Endometrial microvascular endothelial cells (primary cell): ENCODE results near the gene ACTR3. TPM values are rescaled to one million over a fixed set of nuclear protein-coding genes. Genes with fewer than 3 reads are reported as not detected.

Experiments used
- in situ Hi-C: cut with HindIII; loops from 2 replicates; pipeline ENCODE4 v1.10.0; 2017; ENCODE audit warnings: low sequenced_read_pairs, low pct_unique_long_range_greater_than_20kb; ENCODE audit errors: inconsistent ontology term
- total RNA-seq: library from RNA; depleted of rRNA; stranded (reverse); fragments of >200 nt; gene quantifications from one replicate; pipeline ENCODE4 v1.2.3, GENCODE V29; 2015; ENCODE audit errors: inconsistent ontology term

The ACTR3 gene
- total RNA-seq, 1 donor from 2014 or later = 468 TPM

DNA sequence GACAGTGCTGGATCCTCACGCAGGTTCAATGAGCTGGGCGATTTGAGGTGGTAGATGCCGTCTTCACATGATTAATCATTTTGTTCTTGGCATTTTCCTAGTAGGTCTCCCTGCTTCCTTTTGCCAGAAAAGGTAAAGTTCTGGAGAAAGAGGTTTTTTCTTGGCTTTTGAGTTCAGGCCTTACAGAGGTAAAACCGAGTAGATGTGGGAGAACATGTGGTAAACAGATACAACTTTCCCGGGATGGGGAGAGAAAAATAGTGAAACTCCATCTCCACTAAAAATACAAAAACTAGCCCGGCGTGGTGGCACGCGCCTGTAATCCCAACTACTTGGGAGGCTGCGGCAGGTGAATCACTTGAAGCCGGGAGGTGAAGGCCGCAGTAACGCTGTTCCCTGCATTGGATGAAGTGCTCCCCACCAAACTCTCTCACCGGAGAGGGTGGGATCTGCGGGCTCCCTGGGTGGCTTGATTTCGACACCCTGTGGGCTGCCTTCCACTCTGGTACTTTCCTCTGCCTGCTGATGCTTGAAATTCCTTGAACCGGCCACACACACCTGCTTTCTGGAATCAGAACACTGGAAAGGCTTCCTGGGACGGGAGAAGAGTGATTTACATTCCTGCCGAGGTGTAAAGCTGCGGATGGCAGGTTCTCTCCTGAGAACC lies 88.8 kb downstream of the ACTR3 start:
- in situ Hi-C loops = no loop called here

DNA sequence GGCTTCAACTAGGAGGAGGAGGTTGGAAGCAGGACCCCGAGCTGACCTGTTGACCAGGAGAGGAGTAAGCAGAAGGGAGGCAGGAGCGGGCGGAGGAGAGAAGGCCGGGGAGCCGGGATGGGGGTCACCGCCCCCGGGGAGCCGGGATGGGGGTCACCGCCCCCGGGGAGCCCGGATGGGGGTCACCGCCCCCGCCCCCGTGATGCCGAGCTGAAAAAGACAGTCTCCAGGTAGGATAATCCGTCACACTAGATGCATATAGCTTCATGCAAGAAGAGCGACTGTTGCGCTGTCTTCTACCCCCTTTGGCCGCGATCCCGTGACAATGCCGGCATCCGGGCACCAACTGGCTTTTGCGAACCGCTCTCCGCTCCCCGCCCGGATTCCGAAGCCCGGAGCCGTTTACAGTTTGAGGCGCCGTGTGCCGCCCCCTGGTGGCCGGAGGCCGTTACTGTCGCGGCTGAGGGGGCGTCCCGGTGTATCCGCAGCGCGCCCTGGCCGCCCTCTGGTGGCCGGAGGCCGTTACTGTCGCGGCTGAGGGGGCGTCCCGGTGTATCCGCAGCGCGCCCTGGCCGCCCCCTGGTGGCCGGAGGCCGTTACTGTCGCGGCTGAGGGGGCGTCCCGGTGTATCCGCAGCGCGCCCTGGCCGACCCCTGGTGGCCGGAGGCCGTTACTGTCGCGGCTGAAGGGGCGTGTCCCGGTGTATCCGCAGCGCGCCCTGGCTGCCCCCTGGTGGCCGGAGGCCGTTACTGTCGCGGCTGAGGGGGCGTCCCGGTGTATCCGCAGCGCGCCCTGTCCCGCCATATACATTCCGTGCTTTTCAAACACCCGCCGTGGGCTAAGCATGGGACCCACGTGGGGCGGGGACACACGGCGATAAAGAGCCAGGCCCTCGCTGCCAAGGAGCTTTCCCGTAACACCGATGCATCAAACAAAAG lies 89.6 kb downstream of the ACTR3 start:
- in situ Hi-C loops = no loop called here

DNA sequence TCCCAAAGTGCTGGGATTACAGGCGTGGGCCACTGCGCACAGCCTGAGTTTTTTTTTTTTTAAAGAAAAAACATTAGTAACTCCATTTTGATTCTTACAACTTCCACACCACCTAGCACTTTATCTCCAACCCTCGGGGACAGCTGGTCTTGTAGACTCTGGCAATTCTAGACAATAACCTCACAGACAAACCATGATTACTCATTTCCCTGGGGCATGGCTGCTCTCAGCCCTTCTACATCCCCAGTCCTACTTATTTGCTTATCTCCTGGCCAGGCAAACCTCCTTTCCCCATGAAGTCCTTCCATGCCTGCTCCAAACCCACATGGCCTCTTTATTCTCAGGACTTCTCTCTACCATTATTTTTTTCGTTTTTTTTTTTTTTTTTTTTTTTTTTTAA lies 91.1 kb downstream of the ACTR3 start:
- in situ Hi-C loops = no loop called here

DNA sequence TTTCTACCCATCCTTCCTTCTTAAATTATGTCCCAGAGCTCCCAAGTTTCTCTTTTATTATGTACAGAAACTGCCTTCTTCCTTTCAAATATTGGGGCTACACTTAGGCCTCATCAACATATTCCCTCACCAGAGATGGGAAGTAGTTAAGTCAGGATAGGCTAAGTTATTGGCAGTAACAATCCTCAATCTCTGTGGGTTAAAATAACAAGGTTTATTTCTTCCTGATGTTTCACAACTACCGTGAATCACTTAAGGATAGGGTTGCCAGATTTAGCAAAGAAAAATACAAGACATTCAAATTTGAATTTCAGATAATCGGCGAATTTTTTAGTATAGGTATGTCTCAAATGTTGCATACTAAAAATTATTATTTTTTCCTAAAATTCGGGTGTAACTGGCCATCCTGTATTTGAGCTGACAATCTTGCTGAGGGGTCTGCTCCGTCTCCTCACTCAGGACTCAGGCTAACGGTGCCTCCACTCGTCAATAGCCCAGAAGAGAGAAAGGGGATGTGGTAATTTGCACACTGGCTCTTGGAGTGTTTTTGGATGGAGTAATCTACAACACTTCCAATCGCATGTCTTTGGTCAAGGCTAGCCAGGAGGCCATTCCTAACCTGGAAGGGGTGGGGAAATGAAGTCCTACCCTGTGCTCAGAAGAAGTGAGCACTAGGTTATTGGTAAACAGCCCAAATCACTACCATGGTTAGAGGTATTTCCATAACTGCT lies 91.7 kb downstream of the ACTR3 start:
- in situ Hi-C loops = no loop called here

DNA sequence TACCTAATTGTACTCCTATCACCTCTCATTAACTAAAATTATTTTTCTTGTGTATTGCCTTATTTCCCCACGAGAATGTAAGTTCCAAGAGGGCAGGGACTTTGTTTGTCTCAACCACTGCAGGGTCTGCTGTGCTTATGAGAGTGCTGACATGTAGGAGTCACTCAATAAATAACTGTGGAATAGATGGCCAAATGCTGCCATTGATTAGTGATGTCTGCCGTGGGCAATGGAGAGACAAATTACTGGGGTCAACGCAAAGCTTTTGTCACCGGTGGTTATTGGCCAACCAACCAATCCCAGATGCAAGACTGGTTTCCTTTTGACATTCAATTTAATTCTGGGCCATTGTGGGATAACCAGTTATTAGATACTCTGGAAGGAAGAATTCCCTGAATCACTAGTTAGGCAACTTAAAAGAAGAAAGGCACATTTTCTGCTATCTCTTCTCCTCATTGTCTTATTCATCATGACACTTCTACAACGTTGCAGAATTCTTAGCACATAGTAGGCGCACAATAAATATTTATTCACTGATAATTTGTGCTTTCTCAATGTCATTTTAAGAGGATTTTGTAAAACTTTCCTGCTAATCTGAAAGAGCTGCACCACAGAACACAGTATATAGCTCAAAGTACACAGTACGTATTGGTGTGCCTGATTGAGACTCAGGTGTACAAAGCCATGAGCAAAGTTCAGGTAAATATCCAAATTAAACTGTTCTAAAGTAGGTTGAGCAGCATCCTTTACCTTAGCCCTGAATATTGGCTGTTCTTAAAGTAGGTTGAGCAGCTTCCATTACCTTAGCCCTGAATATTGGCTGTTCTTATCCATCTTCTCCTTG lies 95.9 kb downstream of the ACTR3 start:
- in situ Hi-C loops = no loop called here

DNA sequence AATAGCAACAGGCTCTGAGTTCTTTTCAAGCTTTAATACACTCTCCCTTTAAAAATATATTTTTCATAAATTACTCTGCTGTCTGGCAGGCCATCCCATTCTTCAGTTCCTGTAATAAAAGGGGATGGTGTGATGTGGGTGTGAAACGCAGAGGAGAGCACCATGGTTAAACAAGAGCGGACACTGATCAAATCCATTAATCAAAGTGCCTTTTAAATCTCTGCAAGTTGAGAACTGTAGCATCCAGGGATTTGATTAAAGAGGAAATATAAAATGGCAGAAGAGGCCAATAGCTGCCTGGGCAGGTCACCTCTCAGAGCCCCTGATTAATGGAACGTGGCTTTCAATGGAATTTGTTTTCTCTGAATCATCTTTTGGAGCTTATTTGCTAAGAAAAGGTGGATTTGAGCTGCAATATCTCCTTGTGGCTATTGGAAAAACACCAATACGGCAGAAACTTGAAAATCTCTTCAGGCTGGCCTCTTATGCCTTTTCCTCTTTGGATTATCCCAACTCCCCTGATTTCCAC lies 96.9 kb downstream of the ACTR3 start:
- in situ Hi-C loops = no loop called here

DNA sequence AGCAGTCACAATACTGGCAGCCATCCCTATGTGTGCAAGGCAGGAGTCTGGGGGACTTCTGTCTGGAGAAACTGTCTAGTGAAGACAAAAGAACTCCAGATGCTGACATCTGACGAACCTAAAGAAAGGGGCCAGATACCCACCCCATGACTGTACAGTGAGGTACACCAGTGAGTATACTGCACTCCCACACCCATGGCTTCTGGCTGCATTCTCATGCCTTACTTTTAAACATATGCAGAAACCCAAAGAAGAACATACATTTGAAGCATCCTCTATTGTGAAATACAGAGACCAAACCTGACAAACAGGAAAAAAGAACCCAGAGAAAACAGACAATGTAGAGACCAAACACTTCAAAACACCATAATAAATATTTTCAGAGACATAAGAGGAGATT lies 102.2 kb downstream of the ACTR3 start:
- in situ Hi-C loops = no loop called here

DNA sequence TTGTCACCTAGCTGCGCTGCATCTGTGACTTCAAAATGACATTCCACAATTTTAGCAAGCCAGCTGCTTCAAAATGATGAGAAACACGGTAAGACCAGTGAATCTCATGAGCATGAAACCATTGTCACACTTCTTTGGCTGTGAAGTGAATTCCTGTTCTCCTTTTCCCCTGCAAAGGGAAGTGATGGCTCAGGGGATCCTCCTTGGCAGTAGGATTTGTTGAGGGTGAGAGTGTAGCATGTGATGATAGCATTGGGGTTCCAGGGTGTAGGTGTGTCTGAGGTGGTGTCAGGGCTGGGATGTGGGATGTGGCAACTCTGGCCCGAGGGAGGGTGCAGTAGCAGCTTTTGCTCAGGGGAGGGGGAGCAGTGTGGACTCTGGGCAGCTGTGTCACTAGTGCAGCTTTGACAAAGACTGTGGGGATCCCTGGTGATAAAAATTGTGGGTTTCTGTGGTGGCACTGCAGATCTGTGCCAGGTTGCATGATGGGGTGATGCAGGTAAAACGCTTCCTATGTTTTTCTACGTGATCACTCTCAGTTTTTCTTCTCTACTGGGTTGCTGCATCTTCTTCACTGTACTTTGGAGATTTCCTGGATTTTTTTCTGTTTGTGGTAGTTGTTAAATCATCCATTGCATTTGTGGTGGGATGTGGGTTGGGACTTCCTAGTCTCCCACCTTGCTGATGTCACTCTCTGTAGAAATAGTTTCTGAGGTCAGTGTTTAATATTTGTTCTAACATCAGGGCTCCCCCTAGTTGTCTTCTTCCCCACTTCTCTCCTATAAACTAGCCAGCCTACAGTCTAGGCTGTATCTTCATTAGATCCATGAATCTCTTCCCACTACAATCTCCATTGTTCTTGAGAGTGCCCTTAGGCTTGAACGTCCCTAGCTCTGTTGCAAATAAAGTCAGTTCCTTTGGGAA lies 107.0 kb downstream of the ACTR3 start:
- in situ Hi-C loops = no loop called here

DNA sequence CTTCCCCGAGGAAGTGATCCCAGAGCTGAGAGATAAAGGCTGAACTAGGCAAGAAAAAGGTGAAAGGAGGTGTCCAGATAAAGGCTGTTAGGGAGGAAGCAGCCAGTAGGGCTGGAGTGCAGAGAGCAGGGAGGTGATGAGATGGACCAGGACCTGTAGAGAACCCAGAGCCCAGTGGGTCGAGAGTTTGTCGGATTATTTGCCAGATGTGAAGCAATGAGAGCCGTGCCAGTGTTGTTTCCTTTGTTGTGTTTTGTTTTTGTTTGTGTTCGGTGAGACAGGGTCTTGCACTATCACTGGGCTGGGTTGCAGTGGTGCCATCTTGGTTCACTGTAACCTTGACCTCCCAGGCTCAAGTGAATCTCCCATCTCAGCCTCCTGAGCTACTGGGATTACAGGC lies 111.3 kb downstream of the ACTR3 start:
- in situ Hi-C loops = no loop called here

DNA sequence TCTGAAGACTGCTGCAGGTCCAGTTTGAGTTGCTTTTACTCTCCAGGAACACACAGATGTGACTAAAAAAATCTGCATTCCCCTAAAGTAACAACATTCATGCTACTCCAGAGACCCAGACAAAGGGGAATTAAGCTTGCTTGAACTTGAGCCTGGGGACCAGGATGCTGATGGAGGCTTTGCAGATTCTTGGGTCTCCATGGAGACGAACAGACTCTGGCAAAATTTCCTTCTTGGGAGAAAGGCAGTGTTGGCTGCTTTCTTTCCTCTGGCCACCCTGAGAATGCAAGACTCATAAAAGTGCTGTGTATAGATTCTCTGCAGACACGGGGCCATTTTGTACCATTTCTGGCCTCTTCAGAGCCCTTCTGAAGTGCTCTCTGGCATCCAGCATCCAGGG lies 112.0 kb downstream of the ACTR3 start:
- in situ Hi-C loops = no loop called here

DNA sequence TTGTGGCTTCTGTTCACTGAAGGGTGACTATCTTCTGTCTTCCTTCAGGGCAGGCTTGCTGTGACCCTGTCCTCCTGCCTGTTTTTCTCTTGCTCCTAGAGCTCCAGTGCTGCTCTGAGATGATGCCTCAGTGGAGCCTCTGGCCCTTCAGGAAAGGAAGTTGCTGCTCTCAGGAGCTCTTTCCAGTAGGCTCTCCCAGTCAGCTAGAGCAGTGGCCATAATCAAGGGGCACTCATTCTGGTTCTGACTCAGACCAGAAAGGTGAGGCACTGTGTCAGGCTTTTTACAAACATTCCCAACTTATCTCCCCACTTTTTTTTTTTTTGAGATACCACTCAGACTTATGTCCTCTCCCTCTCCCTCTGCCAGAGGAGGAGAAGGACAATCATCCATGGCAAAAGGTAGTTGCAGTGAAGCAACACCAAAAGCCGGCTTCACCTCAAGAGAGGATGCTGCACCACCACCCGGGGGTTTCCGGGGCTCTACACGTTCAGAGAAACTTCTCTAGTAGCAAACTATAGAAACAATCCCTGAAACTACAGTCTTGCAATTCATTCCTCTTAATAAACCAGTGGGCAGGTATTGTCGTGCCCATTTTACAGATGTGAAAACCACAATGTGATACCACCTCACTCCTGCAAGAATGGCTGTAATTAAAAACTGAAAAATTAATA lies 115.4 kb downstream of the ACTR3 start:
- in situ Hi-C loops = no loop called here

DNA sequence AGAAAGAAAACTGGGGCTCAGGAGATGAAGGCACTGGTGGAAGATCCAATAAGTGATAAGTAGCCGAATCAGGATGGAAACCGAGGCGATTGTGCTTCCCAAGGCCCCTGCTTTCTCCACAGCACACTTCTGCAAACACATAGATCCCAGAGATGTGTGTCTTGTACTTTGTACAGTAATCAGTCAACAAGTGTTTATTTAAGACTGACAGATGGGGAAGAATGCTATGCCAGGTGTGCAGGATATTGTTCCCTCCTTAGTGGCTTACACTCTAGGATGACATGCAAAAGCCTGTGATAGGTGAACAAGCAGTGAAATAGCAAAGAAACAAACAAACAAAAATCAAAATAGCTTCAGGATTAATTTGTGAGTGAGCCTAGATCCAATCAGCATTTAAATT lies 116.6 kb downstream of the ACTR3 start:
- in situ Hi-C loops = no loop called here

DNA sequence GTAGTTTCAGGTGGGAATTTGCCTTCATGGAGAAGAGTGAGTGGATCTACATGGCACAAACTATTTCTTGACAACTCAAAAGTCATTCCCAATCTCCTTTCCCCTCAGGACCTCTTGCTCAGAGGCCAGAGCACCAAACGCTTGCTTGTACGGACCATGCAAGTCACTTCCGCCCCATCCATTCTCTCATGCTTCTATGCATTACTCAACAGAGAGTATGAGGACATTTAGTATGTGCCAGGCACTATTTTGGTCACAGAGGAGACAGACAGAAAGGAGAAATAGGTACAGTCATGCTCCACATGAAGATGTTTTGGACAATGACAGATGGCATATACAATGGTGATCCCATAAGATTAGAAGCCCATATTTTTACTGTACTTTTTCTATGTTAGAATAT lies 117.5 kb downstream of the ACTR3 start:
- in situ Hi-C loops = no loop called here

DNA sequence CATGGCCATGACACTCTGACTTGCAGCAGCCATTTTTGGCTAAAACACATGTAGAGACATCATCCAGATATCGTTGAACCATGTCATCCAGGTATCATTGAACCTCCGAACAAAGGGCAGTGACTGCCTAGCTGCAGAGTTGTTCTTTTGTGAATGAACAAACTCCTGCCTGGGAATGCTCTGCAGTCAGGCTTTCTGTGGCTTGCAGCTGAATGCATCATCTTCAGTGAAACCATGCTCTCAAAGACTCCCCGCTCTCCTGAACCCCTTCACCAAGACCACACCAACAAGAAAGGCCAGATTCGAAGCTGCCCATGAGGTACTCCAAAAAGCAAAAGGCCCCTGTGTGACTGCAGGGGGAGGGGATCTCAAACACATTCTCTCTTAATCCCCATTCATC lies 118.8 kb downstream of the ACTR3 start:
- in situ Hi-C loops = no loop called here

DNA sequence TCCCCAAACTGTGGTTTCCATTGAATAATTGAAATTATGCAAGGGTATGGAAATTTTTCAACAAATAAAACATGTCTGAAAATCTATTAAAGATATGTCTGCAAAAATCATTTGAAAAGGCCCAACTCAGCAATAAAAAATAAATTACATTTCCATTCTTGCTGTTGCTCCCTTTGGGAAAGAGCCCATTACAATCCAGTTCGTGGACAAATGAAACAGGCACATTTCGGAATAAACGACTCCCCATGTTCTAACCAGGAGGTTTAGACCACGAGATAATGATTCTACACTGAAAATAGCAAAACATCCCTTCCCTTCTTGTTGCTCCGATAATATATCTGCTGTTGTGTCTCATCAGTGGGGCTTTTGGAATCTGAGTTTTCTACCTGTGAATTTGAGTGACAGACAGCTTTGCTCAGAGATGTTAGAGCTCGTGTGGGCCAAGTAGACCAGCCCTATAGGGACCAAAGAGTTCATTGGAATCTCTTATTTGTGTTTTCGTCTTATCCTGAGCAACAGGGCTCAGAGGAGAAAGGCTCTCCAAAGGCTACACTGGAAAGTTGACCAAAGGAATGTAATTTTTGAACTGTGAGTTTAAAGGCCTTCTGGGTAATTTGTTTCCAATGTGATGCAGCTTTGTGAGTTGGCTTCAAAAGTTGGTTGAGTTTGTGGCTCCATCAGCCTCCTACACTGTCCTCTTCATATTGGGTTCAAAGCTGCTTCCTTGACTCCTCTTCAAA lies 119.5 kb downstream of the ACTR3 start:
- in situ Hi-C loops = no loop called here

DNA sequence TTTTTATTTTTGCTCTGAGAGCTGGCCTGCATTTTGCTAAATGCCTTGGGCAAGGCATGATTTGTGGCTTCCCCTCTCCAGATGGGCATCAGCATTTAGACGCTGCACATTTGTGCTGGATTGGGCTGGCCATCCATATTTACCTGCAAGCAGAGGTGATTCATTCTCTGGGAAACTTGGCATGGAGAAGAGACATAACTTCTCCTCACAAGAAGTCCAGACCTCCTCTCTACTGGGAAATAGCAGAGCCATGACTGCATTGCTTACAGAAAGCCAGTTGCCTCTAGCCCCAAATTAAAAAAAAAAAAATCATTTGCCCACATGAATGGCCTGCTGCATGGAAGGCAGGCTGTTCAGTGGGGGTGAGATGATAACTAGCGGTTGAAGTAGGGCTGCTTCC lies 120.1 kb downstream of the ACTR3 start:
- in situ Hi-C loops = no loop called here

DNA sequence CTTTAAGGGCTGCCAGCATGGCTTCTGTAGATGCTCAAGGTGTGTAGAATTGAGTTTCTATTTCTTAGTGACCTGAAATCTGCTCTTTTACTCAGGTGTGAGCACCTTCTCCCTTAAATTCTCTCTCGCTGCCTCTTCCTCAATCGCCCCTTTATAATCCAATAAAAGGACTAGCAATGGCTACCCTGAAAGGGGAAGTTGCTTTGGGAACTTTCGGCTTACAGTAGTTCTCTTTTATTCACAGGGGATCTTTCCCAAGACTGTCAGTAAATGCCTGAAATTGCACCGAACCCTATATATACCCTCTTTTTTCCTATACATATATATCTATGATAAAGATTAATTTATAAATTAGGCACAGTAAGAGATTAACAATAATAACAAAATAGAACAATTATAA lies 121.8 kb downstream of the ACTR3 start:
- in situ Hi-C loops = no loop called here
